ENCODE measurements around the gene CAMSAP2. TPM values are rescaled to one million over a fixed set of nuclear protein-coding genes. Genes with fewer than 3 reads are reported as not detected.

CAMSAP2 gene
- total RNA-seq, 1 donor from 2014 or later, result 36.3 TPM

GRCh38 chr1:200894712-200895442 lies 156.2 kb downstream of the CAMSAP2 start, which contains the start of gene INAVA:
INAVA (plus strand) TSS chr1:200894900; CDS start chr1:200898401, 3,501 bp downstream.
- no peak for DNase-seq (ENCODE audit: extremely low read depth, low read depth, low spot score)

GRCh38 chr1:200895443-200895789 lies 156.7 kb downstream of the CAMSAP2 start:
- no peak for DNase-seq (ENCODE audit: extremely low read depth, low read depth, low spot score)

DNA sequence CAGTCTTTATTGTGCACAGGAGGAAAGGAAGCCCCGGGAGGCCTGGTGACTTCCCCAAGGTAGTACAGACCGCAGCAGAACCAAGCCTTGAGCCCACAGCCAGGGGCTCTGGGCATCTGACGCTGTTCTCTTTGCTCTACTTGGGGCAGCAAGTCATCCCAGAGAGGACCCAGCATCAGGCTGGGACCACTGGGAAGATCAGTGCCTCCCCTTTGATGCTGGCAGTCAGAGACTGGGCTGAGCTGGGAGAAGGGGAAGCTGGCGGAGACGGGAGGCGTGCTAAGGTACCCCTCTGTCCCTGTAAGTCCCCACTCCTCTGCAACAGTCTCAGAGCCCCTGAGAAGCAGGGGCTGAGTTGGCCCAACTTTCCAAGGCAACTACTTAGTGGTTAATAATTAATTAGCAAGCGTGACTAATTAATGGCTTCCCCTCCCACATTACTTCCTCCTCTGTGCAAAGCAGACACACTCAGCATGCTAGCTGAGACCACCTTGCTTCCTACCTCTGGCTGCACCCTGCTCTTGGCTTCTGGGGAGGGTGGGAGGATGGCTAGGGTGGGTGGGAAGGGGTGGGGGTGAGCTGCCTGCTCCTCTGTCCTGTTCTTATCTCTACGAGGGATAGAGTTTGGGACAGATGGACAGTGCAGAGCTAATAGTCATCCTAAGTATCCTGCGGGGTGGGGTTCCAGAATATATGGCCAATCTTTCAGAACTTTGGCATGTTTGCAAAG lies 157.3 kb downstream of the CAMSAP2 start:
- no peak for DNase-seq (ENCODE audit: extremely low read depth, low read depth, low spot score)

DNA sequence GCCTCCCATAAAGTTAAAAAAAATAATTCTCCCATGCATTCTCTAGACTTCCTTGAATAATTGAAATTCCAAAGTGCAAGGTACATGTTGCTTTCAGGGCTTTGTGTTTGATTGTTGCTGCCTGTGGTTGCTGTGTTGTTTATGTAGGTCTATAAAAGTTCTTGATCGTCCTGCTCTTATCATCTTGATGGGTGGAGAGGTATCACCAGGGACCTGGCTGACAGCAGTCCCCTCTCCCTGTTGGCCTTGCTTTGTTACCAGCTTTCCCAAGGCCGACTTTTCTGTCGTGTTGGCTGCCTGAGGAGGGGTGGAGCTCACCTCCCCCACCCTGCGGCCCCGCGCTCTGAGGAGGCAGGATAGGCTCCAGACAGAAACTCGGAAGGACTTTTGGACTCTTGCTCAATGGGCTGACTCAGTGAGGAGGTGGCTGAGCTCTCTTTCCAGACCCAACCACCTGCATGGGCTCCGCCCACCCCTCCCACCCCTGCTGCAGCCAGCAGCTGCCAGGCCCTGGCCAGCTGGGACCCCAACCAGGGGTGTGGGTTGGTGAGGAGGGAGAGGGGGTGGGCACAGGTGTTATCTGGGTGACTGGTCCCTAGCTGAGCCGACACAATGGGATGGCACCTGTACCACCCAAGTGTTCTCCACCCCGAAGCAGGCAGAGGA lies 158.0 kb downstream of the CAMSAP2 start:
- DNase-seq (ENCODE audit: extremely low read depth, low read depth, low spot score), result no peak

DNA sequence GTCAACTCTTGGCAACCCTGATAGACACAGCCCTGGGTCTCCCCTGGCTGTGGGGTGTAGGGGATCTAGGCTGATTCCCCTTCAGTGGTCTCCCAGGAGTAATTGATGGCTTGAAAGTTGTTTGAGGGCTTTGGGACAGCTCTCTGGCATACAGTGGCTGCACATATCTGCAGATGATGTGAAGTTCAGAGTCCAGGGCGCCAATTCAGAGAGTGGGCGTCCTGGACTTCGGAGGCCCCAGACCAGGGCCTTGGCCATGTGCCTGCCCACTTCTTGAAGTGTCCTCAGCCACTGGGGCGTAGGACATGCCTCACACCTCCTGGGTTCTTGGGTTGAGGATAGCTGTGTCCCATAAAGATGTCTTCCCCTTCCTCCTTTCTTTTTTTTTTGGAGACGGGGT lies 158.6 kb downstream of the CAMSAP2 start:
- DNase-seq (ENCODE audit: extremely low read depth, low read depth, low spot score), result no peak

GRCh38 chr1:200899015-200899386 lies 160.3 kb downstream of the CAMSAP2 start:
- no peak for DNase-seq (ENCODE audit: extremely low read depth, low read depth, low spot score)

GRCh38 chr1:200899451-200899915 lies 160.8 kb downstream of the CAMSAP2 start:
- no peak for DNase-seq (ENCODE audit: extremely low read depth, low read depth, low spot score)

DNA sequence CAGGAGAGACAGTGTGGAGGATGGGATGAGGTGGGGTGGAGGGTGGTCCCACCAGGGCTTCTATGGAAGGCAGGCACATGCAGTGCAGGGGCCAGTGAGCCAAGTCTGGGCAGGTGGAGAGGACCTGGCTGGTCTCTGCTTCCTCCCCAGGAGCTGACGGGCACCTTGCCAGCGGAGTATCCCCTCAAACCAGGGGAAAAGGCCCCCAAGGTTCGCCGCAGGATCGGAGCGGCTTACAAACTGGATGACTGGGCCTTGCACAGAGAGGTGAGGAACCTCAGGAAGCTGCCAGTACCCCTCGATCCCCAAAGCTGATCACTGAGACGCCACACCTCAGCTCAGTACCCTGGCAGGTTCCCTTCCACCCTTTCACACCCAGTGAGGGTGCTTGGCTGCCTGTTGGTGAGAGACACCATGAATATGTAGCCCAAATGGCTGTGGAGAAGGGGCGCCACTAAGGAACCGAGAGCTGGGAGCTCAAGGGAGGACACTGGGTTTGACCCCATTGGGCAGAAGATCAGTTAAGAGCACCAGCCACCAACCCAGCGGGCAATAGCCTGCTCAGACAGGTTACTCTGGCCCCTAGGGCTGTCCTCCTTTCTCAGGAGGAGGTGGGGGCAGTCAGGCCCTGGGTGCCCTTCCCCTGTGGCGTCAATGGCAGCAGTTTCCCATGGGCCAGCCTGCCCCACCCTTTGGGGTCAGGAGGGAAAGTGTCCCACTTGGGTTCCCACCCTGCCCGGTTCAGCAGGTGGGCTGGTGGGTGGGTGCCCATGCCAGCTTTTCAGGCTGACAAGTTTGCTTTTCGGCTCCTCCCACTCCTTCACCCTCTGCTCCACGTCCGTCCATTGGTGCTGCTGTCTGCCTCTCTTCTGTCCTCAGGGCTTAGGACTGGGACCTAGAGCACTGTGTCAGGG lies 161.5 kb downstream of the CAMSAP2 start:
- no peak for DNase-seq (ENCODE audit: extremely low read depth, low read depth, low spot score)

GRCh38 chr1:200900877-200901276 lies 162.2 kb downstream of the CAMSAP2 start:
- no peak for DNase-seq (ENCODE audit: extremely low read depth, low read depth, low spot score)

DNA sequence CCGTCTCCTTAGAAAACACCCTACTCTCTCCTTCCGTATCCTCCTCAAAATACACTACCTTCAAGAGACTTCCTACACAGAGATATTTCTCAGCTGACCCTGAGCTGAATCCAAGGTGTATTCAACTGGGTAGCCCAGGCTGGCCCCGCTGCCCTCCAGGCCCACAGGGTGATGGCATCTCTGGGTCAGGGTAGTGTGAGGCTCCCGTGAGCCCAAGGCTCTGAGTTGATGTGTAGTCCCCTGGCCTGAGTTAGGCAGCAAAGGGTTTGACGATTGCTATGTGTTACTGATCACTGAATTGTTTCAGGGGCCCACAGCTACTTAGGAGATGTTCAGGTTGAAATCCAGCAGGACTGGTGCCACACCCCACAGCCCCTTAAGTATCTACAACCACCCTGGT lies 162.7 kb downstream of the CAMSAP2 start:
- no peak for DNase-seq (ENCODE audit: extremely low read depth, low read depth, low spot score)

DNA sequence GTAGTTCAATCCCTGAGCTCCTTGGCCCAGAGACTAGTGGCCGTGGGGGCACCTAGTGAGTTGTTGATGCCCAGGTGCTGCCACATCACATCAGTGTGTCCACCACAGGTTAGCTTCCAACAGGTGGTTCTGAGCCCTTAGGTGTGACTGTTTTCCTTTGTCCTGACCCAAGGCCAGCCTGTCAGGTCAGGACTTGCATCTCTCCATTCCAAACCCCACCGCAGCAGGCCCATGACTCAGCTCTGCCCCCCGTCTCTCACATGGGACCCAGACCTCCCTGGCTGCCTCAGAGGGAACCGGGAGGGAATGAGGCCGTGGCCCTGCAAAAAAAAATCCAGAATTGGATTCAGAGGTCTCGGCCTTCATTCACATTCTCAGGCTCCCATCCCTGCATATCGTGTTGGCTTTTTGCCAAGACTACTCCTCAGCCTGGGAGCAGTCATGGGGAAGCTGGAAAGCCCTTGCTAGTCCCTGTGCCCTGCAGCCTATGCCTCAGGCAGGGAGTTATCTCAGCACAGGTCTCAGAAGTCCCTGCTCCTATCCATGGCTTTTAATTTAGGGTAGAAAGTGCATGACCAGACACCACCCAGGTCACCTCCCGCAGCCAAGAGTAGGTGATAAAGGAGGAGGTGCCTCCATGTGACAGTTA lies 163.2 kb downstream of the CAMSAP2 start:
- no peak for DNase-seq (ENCODE audit: extremely low read depth, low read depth, low spot score)

DNA sequence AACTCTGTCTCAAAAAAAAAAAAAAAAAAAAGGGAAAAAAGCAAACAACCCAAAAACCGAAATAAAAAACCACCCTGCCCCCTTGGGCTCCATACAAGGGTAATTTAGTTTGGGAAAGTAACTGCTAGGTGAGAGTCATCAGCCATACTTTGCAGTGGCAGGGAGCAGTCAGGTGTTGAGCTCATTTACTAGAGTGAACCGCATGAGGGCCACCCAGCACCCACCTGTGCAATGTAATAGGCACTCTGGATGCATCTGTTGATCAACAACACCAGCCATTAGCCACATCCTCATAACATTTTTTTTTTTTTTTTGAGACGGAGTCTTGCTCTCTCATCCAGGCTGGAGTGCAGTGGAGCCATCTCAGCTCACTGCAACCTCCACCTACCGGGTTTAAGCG lies 165.1 kb downstream of the CAMSAP2 start:
- no peak for DNase-seq (ENCODE audit: extremely low read depth, low read depth, low spot score)

DNA sequence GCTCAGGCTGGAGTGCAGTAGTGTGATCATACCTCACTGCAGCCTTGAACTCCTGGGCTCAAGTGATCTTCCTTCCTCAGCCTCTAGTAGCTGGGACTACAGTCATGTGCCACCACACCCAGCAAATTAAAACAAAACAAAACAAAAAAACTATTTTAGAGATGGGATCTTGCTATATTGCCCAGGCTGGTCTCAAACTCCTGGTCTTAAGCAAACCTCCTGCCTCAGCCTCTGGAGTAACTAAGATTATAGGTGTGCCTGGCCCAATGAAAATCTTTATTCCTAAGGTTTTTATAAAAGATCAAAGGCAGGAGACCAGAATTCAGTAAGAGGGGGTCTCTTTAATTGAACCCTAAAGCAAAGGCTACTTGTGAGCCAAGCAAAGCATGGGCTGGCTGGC lies 166.1 kb downstream of the CAMSAP2 start:
- DNase-seq (ENCODE audit: extremely low read depth, low read depth, low spot score), result no peak

DNA sequence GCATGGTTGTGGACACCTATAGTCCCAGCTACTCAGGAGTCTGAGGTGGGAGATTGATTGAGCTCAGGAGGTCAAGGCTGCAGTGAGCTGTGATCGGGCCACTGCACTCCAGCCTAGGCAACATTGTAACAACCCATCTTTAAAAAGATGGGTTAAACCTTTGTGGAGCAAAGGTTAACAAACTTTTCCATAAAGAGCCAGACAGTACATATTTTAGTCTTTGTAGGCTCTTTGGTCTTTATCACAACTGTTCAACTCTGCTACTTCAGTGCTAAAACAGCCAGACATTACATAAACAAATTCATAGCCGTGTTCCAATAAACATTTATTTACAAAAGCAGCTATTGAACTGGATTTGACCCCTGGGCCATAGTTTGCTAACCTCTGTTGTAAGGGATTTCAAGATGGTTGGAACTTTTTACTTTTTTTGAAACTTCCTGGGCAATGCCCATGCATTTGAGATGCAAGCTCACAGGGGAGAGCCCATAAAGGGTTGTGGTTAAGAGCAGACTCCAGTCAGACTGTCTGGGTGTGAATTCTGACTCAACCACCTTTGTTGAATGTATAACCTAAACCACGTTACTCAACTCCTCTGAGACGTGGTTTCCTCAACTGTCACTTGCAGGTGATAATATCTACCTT lies 166.8 kb downstream of the CAMSAP2 start:
- DNase-seq (ENCODE audit: extremely low read depth, low read depth, low spot score), result no peak

- no peak for DNase-seq (ENCODE audit: extremely low read depth, low read depth, low spot score)
Measured at GRCh38 chr1:200906491-200906890, 167.8 kb downstream of the CAMSAP2 start.

DNA sequence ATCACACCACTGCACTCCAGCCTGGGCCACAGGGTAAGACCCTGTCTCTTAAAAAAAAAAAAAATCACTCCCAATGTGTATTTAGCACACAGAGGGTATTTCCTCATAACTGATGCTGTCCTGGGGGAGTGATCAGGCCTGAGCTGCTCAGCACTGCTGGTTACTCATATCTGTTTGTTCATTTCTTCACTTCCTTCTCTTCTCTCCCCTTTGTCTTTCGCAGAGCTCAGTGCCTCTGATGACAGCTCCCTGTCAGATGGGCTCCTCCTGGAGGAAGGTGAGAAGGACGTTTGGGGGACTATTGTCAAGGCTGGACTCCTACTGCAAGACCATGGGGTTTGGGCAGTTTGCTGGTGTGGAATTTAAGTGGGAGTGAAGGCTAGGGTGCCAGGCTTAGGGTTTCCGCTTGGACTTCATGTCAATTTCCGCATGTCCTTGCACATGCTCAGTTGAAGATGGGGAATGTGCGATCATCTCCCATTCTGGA lies 169.0 kb downstream of the CAMSAP2 start:
- no peak for DNase-seq (ENCODE audit: extremely low read depth, low read depth, low spot score)

- DNase-seq (ENCODE audit: extremely low read depth, low read depth, low spot score), result no peak
Measured at GRCh38 chr1:200908191-200908868, 169.6 kb downstream of the CAMSAP2 start.

GRCh38 chr1:200909071-200909470 lies 170.4 kb downstream of the CAMSAP2 start:
- no peak for DNase-seq (ENCODE audit: extremely low read depth, low read depth, low spot score)

- no peak for DNase-seq (ENCODE audit: extremely low read depth, low read depth, low spot score)
Measured at GRCh38 chr1:200909757-200910239, 171.1 kb downstream of the CAMSAP2 start.

Data from glomerular endothelial cell (primary cell).